Neural crest cell (in vitro differentiated cells): ENCODE data around the gene PRPSAP1. TPM values are rescaled to one million over a fixed set of nuclear protein-coding genes. Genes with fewer than 3 reads are reported as not detected.
A peak's percentile ranks its signal among the peaks of the same experiment; 100 is the strongest.

Experiments used
- DNase-seq: peaks from one replicate; pipeline ENCODE4 v3.0.0; 2021; ENCODE audit warnings: low read depth, mixed read lengths, low spot score
- H3K27ac Mint-ChIP-seq: one replicate; pipeline ENCODE4 v1.8.0; 2021; ENCODE audit warnings: mild to moderate bottlenecking, mixed read lengths; ENCODE audit not compliant: unreplicated experiment
- H3K27me3 Mint-ChIP-seq: 2 replicates; pipeline ENCODE4 v1.8.0; 2021; ENCODE audit warnings: low read depth, mild to moderate bottlenecking, mixed read lengths
- H3K36me3 Mint-ChIP-seq: 2 replicates; pipeline ENCODE4 v1.8.0; 2021; ENCODE audit warnings: low read depth, mild to moderate bottlenecking, mixed read lengths
- H3K4me1 Mint-ChIP-seq: 2 replicates; pipeline ENCODE4 v1.8.0; 2021; ENCODE audit warnings: mixed read lengths
- H3K4me3 Mint-ChIP-seq: one replicate; pipeline ENCODE4 v1.8.0; 2021; ENCODE audit warnings: mild to moderate bottlenecking, mixed read lengths
- H3K9me3 Mint-ChIP-seq: 2 replicates; pipeline ENCODE4 v1.8.0; 2021; ENCODE audit warnings: mixed read lengths
- total RNA-seq: library from RNA; stranded (reverse); gene quantifications from 2 replicates; pipeline ENCODE4 v1.2.1, GENCODE V29; 2021
- TF ChIP-seq, protein P1 (sequence below): fragments of 200-600 bp; sonication (generic); conservative IDR thresholded peaks from 2 replicates; pipeline ENCODE4 v1.5.0; 2021; ENCODE audit warnings: antibody characterized with exemption, mild to moderate bottlenecking

Gene PRPSAP1
- total RNA-seq, 1 donor from 2014 or later = 73.6 TPM

DNA sequence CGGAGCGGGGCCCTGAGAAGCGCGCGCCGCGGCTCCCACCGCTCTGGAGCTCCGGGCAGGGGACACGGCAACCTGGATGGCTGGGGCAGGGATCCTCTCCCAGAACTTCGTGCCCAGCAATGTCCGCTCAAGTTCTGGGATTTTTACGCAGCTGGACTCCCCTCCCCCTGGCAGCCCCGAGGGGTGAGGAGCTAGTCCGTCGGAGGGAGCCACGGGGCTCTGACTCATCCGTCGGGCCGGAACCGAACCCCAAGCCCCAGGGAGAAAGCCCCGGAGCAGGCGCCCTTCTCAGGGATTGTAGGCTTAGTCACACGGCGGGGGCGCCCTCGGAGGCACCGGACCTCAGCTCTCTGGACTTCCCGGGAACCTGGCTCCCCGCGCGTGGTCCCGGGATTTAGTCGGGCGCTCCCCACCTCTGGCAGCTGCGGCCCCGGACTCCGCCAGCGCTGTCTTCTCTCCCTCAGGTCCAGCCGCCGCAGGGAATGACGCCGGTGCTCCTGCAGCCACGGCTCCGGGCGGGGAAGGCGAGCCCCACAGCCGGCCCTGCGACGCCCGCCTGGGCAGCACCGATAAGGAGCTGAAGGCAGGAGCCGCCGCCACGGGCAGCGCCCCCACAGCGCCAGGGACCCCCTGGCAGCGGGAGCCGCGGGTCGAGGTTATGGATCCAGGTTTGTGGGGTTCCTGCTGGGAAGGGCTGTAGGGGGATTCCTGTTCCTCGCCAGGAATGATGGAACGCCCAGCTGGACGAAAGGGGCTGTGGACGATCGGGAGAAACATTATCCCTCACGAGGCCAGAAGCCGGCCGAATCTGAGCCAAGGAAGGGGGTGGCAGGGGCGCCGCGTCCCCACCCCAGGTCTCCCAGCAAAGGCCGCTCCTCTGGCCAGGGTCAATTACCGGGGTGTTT, 31.5 kb upstream of the PRPSAP1 start:
- TF ChIP-seq, protein P1, sequence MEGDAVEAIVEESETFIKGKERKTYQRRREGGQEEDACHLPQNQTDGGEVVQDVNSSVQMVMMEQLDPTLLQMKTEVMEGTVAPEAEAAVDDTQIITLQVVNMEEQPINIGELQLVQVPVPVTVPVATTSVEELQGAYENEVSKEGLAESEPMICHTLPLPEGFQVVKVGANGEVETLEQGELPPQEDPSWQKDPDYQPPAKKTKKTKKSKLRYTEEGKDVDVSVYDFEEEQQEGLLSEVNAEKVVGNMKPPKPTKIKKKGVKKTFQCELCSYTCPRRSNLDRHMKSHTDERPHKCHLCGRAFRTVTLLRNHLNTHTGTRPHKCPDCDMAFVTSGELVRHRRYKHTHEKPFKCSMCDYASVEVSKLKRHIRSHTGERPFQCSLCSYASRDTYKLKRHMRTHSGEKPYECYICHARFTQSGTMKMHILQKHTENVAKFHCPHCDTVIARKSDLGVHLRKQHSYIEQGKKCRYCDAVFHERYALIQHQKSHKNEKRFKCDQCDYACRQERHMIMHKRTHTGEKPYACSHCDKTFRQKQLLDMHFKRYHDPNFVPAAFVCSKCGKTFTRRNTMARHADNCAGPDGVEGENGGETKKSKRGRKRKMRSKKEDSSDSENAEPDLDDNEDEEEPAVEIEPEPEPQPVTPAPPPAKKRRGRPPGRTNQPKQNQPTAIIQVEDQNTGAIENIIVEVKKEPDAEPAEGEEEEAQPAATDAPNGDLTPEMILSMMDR = no peak
- H3K36me3 Mint-ChIP-seq = peaks cover 3% of the 10 kb centered on the region
- no peak overlapping the region for H3K27ac Mint-ChIP-seq
- peaks cover 27% of the 10 kb centered on the region for H3K27me3 Mint-ChIP-seq
- no peaks in the 10 kb centered on the region for H3K9me3 Mint-ChIP-seq
- peaks cover 44% of the 10 kb centered on the region for H3K4me1 Mint-ChIP-seq
- H3K4me3 Mint-ChIP-seq = peak overlapping the region; percentile 85
- peak; percentile 26 for DNase-seq

DNA sequence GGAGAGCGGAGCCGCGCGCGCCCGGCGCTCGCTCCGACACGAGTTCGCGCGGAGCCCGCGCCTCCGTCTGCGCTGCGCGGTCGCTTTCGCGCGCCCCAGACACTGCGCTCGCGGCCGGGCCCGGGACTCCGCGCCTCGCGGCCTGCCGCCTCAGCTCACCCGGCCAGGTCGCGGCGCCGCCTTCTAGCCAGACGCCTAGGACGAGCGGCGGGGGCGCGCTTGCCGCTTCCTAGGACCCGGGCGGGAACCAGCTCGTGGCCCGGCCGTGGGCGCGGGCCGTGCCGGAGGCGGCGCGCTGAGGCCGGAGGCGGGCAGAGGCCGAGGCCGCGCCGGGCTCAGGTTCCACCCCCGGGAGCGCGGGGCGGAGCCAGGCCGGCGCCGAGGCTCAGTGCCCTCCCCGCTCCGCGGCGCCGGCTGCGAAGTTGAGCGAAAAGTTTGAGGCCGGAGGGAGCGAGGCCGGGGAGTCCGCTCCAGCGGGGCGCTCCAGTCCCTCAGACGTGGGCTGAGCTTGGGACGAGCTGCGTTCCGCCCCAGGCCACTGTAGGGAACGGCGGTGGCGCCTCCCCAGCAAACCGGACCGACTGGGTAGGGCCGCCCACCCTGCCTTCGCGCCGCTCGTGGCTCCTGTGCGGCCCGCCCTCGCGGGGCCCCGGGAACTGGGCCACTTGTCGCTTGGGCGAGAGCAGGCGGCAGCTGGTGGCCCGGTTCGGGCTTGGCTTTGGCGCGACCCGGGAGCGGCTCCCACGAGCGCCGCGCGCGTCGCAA, 30.7 kb upstream of the PRPSAP1 start, which contains the start of gene SPHK1:
SPHK1 (plus strand) TSS at position 388 of the 765 bp plus-strand sequence. CDS start 1,036 bp downstream, outside the sequence.
- TF ChIP-seq, protein P1 = no peak
- Mint-ChIP-seq H3K36me3 (no peaks in the 10 kb centered on the region), H3K27ac (peak within 1 kb of the TSS; percentile 37), H3K27me3 (peaks cover 30% of the 10 kb centered on the region), H3K4me1 (peaks cover 40% of the 10 kb centered on the region), H3K9me3 (no peaks in the 10 kb centered on the region), H3K4me3 (peak within 1 kb of the TSS; percentile 96)
- DNase-seq = peak; percentile 65

DNA sequence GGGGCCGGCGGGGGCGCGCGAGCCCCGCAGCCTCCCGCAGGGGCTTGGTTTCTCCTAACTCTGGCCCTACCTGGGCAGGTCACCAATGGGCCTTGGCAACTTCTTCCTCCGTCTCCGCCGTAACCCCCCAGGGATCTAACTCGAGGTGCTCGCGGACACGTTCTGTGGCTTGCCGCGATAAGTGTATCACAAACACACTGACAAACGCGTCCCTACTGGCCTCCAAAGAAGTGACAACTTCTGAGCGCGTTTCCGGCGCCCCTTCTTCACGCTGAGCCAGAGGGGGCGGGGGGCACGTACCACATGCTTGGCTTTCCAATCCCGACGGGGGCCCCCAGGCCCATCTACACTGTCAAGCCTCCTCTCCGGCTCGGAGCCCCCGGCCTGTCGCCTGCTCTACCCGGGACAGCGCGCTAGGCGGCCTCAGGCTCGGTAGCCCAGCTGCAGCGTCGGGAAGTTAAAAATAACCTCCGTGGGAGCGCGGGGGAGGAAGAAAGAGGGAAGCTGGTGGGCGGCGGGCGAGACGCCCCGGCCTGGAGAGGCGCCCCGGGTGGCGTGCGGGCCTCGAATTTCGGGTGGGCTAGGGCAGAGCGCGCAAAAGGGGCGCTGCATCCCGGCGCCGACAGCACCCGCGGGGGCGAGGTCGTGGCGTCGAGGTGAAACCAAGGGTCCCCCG, 30.0 kb upstream of the PRPSAP1 start:
- TF ChIP-seq, protein P1 = peak; percentile 51
- peaks cover 30% of the 10 kb centered on the region for H3K27me3 Mint-ChIP-seq
- no peaks in the 10 kb centered on the region for H3K36me3 Mint-ChIP-seq
- DNase-seq = peak; percentile 45
- H3K4me1 Mint-ChIP-seq = peaks cover 42% of the 10 kb centered on the region
- H3K27ac Mint-ChIP-seq = peak overlapping the region; percentile 37
- H3K9me3 Mint-ChIP-seq = no peaks in the 10 kb centered on the region
- H3K4me3 Mint-ChIP-seq = peak overlapping the region; percentile 96

DNA sequence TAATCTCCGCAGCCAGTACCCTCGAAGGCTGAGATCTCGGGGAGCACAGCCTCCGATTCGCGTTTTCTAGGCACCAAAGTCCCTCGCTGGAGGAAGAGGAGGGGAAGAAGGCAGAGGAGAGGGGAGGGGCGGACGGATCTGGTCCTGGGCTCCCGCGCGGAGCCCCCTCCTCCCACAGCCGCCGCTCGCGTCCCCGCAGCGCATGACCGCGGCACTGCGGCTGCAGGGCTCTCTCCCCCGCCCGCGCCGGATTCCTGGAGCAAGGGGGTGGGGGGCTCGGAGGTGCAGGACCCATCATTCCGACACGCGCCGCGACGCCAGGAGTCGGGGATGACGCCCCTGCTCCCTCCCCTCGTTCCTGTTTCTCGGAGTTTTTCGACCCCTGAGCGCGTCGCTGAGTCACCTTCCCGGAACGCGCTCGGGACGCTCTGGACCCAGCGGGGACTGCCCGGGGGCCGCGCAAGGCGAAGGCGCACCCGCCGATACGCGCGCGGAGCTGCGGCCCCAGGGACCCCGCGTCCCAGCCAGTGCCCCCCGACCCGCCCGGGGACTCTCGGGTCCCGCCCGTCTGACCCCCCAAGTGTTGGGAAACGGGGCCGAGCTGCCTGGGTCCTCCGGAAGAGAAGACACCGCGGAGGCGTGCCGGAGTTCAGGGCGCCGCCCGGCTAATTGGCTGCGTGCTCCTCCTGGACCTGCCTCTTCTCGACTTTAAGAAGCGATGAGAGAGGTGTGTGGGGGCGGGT, 29.3 kb upstream of the PRPSAP1 start:
- Mint-ChIP-seq H3K36me3 (peaks cover 2% of the 10 kb centered on the region), H3K27ac (peak overlapping the region; percentile 96), H3K27me3 (peaks cover 30% of the 10 kb centered on the region), H3K9me3 (no peaks in the 10 kb centered on the region), H3K4me1 (peaks cover 45% of the 10 kb centered on the region), H3K4me3 (peak overlapping the region; percentile 97)
- TF ChIP-seq, protein P1 = no peak
- DNase-seq = peak; percentile 52
